ENCODE measurements around the gene RAB3C.

The RAB3C gene

DNA sequence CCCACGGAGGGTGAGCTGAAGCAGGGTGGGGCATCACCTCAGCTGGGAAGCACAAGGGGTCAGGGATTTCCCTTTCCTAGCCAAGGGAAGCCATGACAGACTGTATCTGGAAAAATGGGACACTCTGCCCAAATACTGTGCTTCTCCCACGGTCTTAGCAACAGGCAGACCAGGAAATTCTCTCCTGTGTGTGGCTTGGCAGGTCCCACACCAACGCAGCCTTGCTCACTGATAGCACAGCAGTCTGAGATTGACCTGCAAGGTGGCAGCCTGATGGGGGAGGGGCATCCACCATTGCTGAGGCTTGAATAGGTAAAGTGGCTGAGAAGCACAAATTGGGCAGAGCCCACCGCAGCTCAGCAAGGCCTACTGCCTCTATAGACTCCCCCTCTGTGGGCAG is 23.2 kb downstream of the RAB3C start:
- no peak for DNase-seq

GRCh38 chr5:58615972-58616371 is 33.1 kb downstream of the RAB3C start:
- DNase-seq = no peak

DNA sequence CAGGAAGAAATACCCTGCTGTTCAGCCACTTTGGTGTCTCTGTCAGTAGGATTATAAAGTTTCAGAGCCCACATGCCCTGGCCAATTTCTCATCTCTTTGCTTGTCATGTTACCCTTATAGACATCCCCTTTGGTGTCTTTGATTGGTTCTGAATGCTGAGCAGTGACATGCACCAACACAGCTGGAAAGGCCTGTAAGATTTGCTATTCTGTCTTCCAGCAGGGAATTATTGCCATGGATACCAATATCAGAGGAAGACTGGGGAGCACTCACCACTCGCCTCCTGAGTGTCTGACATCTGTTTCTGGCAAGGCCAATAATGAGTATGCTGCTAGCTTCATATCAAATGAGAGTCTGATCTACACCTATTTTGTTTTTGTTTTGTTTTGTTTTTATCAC is 34.4 kb downstream of the RAB3C start:
- no peak for DNase-seq

GRCh38 chr5:58620336-58620735 is 37.5 kb downstream of the RAB3C start:
- DNase-seq = no peak

DNA sequence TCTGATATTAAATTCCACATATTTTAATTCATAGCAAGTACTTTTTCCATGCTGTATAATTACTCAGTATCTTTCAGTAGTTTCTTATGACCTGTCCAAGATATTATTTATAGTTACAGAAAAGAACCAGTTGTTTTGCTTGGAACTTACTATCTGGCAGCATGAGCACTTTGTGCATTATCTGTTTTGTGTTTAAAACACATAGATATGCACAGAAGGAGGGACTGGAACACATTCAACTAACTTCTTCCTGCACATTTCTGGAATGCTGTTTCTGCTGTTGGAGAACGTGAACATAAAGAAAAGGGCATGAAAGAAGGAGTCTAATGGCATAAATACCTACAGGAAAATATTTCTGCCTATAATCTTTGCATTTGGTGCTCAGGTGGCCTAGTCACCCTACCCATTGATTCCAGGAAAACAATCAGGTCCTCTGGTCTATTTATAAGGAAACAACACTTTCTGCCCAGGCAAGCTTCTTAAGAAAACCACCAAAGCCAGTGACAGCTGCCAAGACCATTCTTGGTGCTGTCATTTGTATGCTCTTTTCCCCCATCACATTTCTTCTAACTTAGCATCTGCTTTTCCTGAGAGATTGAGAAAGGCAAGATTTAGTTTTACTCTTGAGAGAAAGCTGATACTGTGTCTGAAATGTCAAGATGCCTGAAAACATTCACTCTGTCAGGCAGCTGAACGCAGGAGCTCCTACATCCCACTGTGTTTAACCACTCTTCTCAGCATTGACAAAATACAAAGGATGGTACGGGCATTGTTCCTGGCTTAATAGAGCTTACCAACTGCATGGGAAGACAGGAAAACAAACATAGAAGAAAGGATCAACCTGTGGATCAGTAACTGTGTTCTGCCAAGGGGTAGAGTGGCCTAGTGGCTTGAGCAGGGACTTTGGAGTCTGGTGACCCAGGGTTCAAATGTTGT is 40.3 kb downstream of the RAB3C start:
- no peak for DNase-seq

DNA sequence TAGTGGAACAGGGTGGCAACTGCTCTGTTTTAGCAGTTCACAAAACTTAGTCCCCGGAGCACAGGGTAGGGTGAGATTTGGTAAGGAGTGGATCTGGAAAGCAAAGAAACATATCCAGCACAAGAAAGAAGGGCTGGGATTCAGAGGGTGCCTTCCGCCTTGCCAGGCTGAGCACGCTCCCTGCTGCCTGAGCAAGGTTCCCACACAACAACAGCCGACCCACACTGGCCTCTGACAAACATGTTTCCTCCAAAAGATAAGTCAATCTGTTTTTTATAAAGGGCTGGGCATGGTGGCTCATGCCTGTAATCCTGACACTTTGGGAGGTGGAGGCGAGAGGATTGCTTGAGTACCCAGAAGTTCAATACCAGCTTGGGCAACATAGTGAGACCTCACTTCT is 45.8 kb downstream of the RAB3C start:
- DNase-seq = no peak

DNA sequence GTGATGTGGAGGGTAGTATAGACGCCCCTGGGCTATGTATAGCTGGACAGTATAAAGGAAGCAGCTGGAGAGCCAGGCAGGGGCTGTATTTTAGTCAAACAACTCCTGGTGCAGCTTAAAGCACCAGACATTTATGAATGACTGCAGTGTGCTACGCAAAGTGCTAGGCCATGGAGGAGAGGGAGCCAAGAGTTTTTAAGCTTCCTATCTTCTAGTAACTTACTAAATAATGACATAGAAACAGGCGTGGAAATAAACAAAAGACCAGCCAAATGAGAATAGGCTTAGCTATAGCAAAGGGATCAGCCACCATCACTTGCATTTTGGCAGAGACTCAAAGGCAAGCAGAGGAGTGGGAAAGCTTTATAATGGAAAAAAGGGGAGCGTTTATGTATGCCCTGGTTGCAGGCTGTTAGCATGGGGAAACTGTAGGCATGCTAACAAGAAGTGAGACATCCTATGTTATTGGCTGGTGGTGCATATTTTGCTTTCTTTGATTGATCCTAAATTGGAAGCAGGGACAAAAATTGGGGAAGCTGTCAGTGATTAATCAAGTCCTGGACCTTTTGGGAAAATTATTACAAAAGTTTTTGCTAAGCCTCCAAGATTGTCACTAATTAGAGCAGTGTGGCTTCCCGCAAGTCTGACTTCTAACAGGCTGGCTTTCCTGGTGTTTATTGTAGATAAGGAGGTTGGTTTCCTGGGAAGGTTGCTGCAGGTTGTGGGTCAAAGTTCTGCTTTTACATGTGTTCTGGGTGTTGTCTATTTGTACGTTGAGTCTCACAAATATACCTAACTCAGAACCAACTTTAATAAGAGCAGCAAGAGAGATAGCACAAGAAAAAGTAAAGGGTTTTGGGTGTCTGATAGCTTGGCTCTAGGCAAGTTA is 46.6 kb downstream of the RAB3C start:
- DNase-seq = no peak

GRCh38 chr5:58631895-58632294 is 49.0 kb downstream of the RAB3C start:
- no peak for DNase-seq

GRCh38 chr5:58635416-58635815 is 52.5 kb downstream of the RAB3C start:
- DNase-seq = no peak

DNA sequence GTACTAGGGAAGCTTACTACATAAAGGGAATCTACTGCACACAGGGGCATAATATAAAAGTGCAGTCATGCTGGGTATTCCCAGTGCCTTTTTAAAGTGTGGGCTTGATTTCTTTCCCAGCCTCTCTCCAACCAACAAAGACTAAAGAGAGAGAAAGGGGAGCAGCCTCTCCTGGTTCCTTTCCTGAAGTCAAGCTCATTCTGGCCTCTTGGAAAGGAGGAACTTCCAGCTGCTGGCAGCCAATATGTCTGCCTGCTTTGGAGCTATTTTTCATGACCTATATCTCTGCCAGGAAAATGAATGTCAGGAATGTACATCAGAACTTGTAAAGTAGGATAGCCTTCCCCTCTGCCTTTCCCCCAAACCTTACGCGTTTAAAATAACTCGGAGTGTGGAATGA is 57.1 kb downstream of the RAB3C start:
- no peak for DNase-seq

DNA sequence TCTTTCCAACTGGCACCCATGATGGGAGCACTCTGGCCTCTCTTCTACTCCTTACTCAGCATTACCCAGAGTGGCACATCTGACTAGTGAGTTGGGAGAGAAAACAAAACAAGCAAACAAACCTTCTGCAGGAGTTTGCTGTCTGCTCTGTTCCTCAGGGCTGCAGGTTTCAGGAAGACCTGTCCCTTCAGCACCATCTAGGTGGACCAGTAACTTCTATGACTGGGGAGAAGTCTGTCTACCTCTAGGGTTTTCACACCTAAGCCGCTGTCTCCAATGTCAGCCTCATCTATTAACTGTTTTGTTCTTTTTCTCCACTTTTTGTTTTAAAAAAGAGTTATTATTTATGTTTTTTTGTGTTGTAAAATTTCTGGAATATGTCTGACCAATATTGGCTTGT is 58.7 kb downstream of the RAB3C start:
- no peak for DNase-seq

GRCh38 chr5:58648846-58649245 is 66.0 kb downstream of the RAB3C start:
- DNase-seq = no peak

- DNase-seq = no peak
Measured at GRCh38 chr5:58649716-58650115, 66.8 kb downstream of the RAB3C start.

- DNase-seq = no peak
Measured at GRCh38 chr5:58653521-58653920, 70.6 kb downstream of the RAB3C start.

GRCh38 chr5:58666141-58666540 is 83.3 kb downstream of the RAB3C start:
- no peak for DNase-seq

- DNase-seq = no peak
Measured at GRCh38 chr5:58666598-58667581, 84.0 kb downstream of the RAB3C start.

DNA sequence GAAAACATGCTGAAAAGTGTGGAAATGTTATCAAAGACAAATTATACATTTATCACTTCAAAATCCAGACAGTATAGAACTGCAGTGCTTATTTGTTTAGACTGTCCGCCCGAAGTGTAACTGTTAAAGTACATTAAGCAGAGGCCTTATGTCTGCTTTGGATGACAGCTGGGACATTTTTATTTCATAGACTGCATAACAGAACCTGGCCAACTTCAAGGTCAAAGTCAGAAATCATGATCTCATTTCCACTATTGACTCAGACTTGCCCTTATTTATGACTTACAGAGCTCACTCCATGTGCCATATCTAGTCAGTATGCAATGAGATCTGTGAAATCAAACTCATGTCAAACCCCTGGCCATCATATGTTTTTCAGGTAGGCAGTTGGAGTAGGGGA is 87.7 kb downstream of the RAB3C start:
- DNase-seq = no peak

DNA sequence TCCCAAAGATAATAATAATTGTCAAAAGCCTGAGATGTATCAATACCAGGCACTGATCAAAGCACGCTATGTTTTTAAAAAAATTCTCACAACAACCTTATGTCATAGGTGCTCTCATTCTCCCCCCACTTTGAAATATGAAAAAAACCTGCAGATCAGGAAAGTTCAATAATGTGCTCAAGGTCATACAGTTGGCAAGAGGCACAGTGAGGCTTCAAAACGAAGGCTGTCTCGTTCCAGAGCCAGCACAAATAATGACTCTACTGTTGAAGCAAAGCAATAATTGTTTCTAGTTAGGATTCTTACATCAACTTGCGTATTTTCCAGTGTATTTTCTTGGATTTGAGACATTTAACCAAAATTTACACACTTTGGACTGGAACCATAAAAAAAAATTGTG is 88.3 kb downstream of the RAB3C start:
- no peak for DNase-seq

DNA sequence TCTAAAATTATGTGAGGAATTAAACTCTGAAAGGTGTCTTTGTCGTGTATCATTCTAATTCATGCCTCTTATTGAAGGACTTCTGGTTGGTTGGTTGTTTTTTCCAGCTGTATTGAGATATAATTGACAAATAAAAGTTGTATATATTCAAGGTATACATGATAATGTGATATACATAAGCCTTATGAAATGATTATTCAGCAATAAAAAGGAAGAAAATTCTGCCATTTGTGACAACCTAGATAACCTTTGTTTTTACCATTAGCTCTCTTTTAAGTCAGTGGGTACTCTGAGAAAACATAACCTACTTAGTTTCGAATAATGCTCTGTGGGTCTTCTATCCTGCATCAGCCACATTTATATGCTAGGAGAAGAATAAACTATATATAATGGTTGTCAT is 89.6 kb downstream of the RAB3C start:
- DNase-seq = no peak

DNA sequence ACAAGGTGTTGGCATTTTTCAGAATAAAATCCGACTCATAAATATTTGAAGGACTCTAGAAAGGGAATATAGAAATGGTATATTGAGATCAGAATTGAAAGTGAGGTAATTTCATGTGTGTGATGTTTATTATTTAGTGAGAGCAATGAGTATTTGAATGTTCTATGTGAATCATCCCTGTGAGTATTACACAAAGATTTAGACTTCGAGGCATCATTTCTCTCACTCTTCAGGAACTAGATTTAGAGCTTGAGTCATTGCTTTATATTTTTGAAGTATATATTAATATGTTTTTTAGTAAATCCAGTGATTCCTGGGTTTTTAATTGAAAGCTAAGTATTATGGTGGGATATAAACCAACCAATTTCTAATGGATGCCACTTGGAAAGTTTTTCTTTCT is 91.2 kb downstream of the RAB3C start:
- no peak for DNase-seq

DNA sequence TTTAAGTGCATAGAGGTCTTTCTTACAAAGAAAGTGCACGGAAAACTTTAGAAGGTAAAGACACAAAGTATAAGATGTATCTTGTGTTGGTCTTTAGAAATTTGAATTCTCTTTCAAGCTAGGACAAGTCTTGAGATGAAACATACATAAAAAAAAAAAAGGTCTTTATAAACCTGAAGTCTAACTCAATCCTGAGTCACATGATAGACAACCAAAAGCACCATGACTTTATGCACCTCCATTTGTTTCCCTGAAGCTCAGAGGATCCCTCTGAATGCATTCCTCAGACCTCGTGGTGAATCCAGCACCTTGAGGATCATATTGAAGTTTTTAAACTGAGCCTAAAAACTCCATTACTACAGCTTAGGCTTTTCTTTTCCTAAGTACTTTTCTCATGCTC is 91.8 kb downstream of the RAB3C start:
- DNase-seq = no peak

GRCh38 chr5:58675341-58675740 is 92.5 kb downstream of the RAB3C start:
- DNase-seq = no peak

DNA sequence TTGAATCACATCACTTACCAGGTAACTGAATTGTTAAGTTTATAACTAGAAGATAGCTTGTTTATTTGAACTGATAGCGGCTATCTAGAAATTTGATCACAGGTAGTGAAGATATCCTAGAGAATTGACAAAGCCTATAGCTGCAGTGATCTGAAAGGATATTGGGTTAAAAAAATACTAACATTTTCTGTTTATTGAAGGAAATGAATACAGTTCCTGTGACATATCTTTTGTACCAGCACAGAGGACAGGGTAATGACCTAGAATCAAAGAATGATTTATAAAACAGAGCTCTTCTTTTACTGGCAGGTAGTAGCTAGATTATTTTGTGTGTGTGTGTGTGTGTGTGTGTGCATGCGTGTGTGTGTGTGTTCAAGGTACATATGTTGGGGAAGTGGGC is 94.8 kb downstream of the RAB3C start:
- DNase-seq = no peak

Measured in NCI-H2029 treated with DMSO at 0.1 percent for 48 hours (cell line).